ENCODE measurements around the gene MBD1. TPM values are rescaled to one million over a fixed set of nuclear protein-coding genes. Genes with fewer than 3 reads are reported as not detected.
"Not testable (repeated sequence)": the region's sequence is repeated elsewhere in the genome, so short reads cannot be mapped to it uniquely, and the experiment has no call there.

The MBD1 gene
- total RNA-seq, 1 donor from 2014 or later = 65.3 TPM

DNA sequence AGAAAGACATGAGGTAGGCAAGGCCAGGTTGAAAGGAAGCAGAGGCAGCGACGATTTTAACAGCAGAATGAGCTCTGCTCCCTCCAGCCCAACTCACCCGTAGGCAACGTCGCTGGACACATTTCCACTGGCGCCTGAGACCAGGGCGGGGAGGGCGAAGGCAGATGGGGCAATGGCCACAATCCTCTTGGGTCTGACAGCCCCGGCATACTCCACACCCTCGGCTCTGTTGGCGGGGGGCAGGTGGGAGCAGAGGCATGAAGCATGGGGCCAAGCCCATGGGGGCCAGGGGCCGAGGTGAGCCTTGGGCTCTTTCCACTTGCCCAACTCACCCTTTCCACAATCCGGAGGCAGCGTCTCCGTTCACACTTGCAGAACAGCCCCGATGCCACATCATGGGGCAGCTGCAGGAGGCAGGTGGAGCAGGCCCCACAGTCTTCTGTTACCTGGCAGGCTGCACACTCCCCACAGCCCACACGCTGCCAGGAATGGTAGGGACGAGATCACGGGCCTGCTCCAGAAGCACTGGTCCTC is 5.8 kb downstream of the MBD1 start:
- DNase-seq (ENCODE audit: extremely low read depth, low read depth, low spot score) = no peak

DNA sequence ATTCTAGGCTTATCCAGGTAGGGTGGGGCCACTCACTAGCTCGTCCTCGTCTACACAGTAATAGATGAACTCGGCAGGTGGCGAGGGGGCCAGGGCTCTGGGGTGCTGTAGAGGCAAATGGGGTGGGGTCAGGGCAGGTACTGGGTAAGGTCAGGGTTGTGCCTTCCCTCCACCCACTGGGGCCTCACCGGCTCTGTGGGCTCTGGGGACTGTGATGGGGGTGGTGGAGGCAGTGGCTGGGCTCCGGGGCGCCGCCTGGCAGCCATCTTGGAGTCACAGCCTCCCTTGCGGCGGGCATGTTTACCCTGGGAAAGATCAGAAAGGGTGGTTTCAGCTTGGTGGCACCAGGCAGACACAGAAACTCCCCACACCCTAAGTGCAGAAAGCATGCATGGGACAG is 6.4 kb downstream of the MBD1 start:
- DNase-seq (ENCODE audit: extremely low read depth, low read depth, low spot score) = no peak

DNA sequence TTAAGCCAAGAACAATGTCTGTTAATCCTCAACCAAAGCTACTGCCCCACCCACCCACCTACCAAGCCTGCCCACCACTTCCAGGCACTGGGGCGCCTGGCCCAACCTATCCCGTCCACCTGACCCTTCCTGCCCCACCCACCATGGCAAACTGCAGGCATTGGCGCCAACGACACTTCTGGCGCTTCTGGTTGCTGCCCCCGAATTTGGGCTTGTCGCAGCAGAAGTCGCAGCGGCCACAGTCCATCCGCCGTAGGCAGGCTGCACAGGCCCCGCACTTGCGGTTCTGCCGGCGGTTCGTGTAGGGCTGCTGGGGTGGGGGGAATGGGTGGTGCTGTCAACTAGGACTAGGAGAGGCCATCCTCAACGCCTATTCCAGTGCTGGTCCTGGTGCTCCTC is 7.3 kb downstream of the MBD1 start:
- no peak for DNase-seq (ENCODE audit: extremely low read depth, low read depth, low spot score)

- DNase-seq (ENCODE audit: extremely low read depth, low read depth, low spot score) = no peak
Measured at GRCh38 chr18:50273203-50274043, 7.9 kb downstream of the MBD1 start.

- no peak for DNase-seq (ENCODE audit: extremely low read depth, low read depth, low spot score)
Measured at GRCh38 chr18:50272568-50272967, 8.8 kb downstream of the MBD1 start.

GRCh38 chr18:50268022-50268747 is 13.1 kb downstream of the MBD1 start:
- DNase-seq (ENCODE audit: extremely low read depth, low read depth, low spot score) = no peak

DNA sequence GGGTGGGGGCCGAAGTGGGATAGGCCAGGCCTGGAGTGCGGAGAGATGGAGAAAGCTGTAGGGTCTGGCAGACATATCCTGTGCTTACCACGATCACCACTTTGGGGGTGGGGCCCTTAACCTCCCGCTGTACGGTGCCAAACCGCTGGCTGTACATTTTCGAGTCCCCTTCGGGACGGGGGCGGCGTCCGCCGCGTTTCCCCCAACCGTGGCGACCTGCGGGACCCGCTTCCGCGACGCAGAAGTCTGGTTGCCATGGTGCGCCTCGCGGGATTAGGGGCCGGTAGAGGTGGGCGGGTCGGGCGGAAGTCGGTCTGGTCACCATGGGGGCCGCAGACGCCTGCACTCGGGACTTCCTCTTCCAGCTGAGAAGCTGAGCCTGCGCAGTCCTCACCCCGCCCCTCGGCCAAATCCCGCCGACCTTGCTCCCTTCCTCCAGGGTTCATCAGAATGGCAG is 15.0 kb downstream of the MBD1 start, which contains the start of gene CFAP53:
Gene CFAP53, minus strand, starts transcription at position 248 of the 457 bp plus-strand sequence. Its CDS starts 91 bp downstream, at position 157.
- no peak for DNase-seq (ENCODE audit: extremely low read depth, low read depth, low spot score)

DNA sequence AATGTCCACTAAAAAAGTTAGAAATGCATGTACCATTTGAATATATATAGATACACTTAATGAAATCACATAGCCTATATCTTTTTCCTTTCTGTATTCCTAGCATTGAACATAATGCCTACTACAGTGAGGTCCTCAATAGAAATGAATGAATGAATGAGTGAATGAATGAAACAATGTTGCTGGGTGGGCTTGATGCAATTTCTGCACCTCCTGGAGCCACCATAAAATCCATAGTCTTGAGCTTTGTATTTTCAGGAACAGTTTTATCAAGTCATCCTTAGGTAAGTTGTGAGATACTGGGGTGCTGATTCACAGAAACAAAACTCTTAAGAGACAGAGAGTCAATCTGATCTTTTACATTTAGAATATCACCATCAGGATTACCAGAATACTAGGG is 18.3 kb downstream of the MBD1 start:
- DNase-seq (ENCODE audit: extremely low read depth, low read depth, low spot score) = no peak

DNA sequence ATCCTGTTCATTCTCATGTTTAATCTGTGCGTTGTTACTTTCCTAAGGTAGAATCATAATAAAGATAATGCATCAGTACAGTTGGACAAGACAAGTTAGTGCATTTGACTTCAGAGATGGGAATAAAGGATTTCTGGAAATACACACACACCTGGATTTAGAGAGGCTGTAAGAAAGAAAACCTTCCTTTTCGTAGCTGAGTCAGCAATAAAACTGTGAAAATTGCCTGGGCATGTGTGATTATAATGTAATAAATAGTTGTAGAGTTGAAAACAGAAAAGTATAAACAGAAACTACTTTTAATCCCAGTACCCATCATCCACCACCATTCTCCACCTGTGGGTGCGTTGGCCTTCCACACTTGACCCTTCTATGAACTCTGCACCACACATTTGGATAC is 30.4 kb downstream of the MBD1 start:
- no peak for DNase-seq (ENCODE audit: extremely low read depth, low read depth, low spot score)

GRCh38 chr18:50249576-50249975 is 31.7 kb downstream of the MBD1 start:
- DNase-seq (ENCODE audit: extremely low read depth, low read depth, low spot score) = no peak

GRCh38 chr18:50247561-50247960 is 33.8 kb downstream of the MBD1 start:
- no peak for DNase-seq (ENCODE audit: extremely low read depth, low read depth, low spot score)

DNA sequence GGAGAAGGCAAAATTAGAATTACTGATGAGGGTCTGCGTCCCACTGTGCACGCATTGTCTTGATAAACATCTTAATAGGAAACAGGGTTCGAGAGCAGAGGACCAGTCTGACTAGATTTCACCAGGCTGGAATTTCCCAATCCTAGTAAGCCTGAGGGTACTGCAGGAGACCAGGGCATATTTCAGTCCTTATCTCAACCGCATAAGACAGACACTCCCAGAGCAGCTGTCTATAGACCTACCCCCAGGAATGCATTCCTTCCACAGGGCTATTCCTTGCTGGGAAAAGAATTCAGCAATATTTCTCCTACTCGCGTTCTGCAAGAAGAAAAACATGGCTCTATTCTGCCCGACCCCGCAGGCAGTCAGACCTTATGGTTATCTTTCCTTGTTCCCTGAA is 39.6 kb downstream of the MBD1 start:
- DNase-seq (ENCODE audit: extremely low read depth, low read depth, low spot score) = not testable (repeated sequence)

GRCh38 chr18:50240080-50240563 is 41.2 kb downstream of the MBD1 start:
- no peak for DNase-seq (ENCODE audit: extremely low read depth, low read depth, low spot score)

- no peak for DNase-seq (ENCODE audit: extremely low read depth, low read depth, low spot score)
Measured at GRCh38 chr18:50232419-50232818, 48.9 kb downstream of the MBD1 start.

DNA sequence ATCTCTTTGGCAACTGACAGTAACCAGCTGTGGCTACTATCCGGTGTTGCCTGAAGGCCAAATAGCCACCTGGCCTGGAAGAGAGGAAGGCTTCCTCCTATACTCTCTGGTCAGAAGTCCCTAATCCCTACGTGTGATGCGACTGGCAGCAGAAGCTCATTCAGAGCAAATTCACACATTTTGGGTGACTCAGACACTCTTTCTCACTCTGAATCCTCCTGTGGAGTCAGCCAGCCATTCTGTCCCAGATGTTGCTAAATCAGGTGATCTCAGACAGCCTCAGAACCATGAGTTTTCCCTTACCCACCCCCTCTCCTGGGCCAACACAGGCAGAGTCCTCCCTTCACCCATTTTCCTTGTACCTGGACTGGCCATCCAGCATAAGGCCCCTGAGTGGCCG is 49.7 kb downstream of the MBD1 start:
- no peak for DNase-seq (ENCODE audit: extremely low read depth, low read depth, low spot score)

- not testable (repeated sequence) for DNase-seq (ENCODE audit: extremely low read depth, low read depth, low spot score)
Measured at GRCh38 chr18:50220249-50220648, 61.1 kb downstream of the MBD1 start.

Other genes starting within 250 kb of the MBD1 start
- gene MYO5B, start 86.4 kb downstream of the MBD1 start, total RNA-seq = 1.8 and 11.2 TPM in 2 replicates
- gene CFAP53, start 15.0 kb downstream of the MBD1 start, total RNA-seq = 0.10 and 0.18 TPM in 2 replicates
- gene CXXC1, start 6.2 kb upstream of the MBD1 start, total RNA-seq = 38.8 and 48.4 TPM in 2 replicates
- gene SKA1, start 93.5 kb upstream of the MBD1 start, total RNA-seq = 1.7 and 9.8 TPM in 2 replicates

Measured in glomerular endothelial cell (primary cell).